NCI-H345 treated with DMSO at 0.1 percent for 48 hours (cell line): ENCODE measurements around the gene CDKAL1.

Source experiments
- DNase-seq: peaks from one replicate; lab custom pipeline; 2025; ENCODE audit not compliant: unreplicated experiment; lab: John Stamatoyannopoulos, UW

The CDKAL1 gene

GRCh38 chr6:20868397-20869096 lies 334.3 kb downstream of the CDKAL1 start:
- DNase-seq: peak; percentile 99

- DNase-seq: peak; percentile 21
Measured at GRCh38 chr6:20870021-20870420, 335.8 kb downstream of the CDKAL1 start.

DNA sequence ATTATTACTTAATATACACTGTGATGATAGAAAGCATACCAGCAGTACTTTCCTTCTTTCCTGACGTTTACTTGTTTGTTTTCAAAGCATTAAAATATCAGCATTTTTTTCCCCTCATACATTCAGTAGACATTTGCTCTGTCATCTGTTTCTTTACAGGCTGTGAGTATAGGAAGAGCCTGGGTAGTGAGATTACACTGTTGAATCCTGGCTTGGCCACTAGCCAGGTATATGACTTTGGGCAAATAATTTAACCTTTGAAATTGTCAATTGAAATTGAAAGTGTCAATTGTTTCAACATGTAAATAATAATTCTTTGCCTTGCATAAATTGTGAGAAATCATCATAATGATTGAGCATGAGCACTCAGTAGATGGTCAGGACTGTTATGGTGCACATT lies 336.2 kb downstream of the CDKAL1 start:
- DNase-seq: no peak

- no peak for DNase-seq
Measured at GRCh38 chr6:20873425-20874190, 339.4 kb downstream of the CDKAL1 start.

DNA sequence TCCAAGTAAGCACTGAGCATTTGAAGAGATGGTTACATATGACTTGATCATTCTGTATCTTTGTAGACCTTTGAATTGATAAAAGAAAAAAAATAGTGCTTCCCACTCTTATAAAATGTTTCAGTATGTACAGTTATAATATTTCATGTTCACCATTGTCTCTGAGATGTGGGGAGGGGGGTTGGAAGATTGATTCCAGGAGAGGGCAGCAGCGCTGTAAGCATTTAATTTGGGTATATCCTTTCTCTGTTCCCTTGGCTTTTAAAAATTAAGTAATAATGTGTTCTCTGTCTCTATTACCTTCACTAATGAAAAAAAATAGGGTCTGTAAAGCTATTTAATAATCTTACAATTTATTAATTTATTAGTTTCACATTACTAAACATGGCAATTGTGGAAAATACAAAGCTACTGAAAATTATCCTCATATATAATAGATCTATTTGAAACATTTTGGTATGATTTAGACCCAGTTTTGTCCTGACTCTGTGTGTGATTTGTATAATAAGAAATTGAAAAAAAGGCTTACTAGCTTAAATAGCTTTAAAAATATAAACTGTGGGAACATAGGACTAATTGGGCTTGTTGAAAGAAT lies 341.2 kb downstream of the CDKAL1 start:
- peak; percentile 29 for DNase-seq

DNA sequence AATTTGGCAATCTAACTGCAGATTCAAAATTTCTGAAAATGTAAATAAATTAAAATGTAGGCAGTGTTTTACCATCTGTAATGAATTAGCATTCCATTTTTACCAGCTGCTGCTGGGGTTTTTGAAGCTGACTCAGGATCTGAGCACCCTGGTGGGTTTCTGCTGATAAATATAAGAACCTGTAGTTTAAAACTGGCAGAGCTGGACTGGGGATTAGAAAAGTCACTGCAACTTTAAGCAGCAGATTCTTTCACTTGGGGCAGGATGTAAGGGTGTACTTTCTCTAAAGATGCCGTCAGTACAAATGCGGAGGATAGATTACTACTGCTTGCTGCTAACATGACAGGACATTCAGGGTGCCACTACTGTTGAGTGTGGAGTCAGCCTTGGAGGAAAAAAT lies 341.8 kb downstream of the CDKAL1 start:
- no peak for DNase-seq

DNA sequence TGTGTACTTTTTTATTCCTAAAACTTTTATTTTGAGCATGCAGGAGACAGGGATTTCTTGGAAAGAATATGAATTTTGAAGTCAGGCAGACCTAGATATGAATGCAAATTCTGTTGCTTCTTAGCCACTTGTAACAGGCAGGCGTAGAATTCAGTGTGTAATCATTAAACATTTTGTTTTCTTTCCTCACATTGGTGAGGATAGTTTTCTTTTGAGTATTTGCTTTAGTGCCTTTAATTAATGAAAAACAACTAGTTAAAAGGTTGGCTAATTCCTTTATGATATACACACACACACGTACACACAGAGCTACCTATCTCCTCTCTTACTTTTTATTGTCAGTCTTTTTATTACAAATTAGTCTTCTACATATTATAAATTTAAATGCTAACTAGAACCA lies 342.3 kb downstream of the CDKAL1 start:
- DNase-seq: no peak

- DNase-seq: no peak
Measured at GRCh38 chr6:20877008-20877937, 343.0 kb downstream of the CDKAL1 start.

DNA sequence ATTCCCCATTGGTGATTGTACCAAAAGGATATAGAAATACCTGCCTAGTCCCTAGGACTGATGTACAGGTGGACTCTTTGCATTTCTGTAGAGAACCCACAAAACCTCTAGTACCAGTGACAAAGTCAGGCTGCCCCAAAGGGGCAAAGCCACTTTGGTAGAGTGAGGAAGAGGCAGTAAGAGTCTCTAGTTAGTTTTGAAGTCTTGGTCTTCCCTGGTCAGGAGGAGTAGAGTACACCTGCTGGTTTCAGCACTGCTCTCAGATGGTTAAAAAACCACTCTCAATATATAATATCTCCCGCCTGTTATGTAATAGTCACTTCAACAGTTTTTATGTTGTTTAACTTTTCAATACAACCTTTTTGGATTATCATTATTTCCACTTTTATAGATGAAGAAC lies 344.9 kb downstream of the CDKAL1 start:
- DNase-seq: no peak

DNA sequence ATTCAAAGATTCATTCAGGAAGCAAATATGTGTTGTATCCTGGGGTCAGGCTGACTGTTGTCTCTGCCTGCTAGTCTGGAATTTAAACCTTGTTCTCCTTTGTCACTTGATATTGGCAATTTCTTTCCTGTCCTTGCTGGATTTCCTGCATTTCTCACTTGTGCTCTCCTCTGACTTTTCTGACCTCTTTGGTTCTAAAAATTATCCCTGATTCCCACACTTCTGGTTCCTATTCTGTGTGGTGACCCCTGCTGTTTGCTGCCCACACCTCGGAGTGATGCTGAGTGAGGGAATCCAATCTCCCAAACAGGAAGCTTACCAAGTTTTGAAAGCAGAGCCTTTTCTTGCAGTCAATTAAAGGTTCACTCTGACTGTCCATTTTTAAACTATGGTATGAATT lies 345.3 kb downstream of the CDKAL1 start:
- DNase-seq: no peak

DNA sequence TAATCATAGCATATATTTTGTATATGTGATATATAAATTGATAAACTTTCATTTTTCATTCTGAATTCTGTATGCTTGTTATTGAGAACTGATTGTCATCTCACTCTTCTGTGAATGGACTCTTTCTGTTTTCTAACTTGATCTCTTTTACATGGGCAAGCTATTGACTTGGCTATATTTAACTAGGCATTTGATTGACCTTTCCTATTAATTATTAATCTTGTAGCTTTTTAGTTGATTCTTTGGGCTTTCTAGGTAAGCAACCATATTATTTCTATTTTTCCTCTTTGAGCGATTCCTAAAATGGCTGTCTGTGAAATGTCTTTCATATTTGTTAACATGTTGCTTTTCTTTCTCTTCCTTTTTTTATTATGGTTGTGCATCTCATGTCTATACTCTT lies 347.1 kb downstream of the CDKAL1 start:
- no peak for DNase-seq

GRCh38 chr6:20882014-20882413 lies 347.8 kb downstream of the CDKAL1 start:
- no peak for DNase-seq

- no peak for DNase-seq
Measured at GRCh38 chr6:20885076-20885475, 350.8 kb downstream of the CDKAL1 start.

GRCh38 chr6:20891161-20891560 lies 356.9 kb downstream of the CDKAL1 start:
- DNase-seq: peak; percentile 68

DNA sequence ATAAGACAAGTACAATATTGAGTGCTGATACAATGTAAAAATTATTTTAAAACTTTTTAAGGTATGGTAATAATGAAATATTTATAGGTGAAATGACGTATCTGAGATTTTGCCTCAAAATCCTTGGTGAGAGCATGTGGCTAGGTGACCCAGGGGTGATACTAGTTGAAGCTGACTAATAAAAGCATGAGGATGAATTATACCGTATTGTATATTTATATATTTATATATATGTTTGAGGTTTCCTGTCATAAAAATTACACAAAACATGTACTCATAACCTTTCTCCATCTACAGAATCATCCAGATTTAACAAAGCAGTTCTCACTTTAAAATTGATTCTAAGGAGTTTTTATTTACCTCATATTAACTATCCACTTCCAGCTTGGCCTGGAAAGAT lies 358.1 kb downstream of the CDKAL1 start:
- no peak for DNase-seq

DNA sequence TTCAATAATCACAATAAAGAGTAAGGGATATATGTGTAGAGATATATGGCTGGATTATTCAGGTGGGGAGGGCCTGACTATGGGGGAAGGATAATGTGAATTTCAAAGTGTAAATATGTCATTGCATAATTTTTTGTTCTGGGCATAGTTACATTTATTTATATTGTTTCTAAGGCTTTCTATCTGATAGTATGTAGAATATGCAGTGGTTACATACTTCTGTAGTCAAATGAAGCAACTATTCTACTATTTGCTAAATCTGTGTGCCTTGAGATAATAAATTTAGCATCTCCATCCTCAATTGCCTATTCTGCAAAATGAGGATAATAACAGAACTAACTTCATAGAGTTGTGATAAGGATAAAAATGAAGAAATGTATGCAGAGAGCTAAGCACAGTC lies 359.2 kb downstream of the CDKAL1 start:
- DNase-seq: no peak

DNA sequence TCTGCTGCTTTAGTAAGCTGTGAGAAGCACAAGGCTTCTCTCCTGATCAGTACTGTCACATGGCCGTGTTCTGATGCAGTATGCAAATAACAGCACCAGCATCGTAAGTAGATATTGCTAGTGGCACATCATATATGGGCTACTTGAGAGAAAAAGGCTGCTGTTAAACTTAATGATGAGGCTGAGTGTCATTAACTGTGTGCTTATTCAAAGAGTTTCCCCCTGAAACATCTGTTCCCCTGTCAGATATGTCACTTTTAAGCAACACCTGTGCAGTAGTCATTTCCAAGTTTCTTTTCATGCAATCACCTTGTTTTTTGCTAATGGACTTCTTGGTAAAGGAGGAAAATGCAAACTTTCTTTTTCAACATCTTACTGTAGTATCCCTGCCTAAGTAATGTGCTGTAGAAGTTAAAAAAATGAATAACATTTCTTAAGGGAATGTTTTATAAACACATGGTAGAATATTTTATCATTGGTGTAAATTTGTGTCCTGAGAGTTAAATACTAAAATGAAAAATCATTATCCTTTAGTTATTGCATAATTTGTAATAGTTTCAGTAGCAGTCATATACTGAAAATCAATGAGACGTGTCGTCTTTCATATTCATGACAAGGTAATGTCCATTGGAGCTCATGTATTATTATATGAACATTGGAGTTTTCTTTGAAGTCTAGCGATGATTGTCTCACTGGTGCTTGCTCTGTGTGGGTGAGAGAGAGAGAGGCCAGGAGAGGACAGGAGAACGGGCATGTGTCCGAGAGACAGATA lies 366.3 kb downstream of the CDKAL1 start:
- no peak for DNase-seq

- no peak for DNase-seq
Measured at GRCh38 chr6:20905377-20905776, 371.1 kb downstream of the CDKAL1 start.

DNA sequence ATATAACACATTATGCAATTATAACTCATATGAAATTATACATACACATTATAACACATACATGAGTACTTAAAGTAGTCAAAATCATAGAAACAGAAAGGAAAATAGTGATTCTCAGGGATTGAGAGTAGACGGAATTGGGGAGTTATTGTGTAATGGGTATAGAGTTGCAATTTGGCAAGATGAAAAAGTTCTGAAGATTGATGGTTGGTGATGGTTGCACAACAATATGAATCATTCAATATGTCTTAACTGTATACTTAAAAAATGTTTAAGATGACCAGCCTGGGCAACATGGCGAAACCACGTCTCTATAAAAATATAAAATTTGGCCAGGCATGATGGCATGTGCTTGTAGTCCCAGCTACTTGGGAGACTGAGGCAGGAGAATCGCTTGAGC lies 372.7 kb downstream of the CDKAL1 start:
- no peak for DNase-seq

- no peak for DNase-seq
Measured at GRCh38 chr6:20907486-20908071, 373.3 kb downstream of the CDKAL1 start.
